GM19452 (cell line): Measurements from ENCODE around the gene SRRM2.

Experiments used
- ATAC-seq: cut with Tn5 transposase; IDR thresholded peaks from one replicate; pipeline ENCODE4 v1.9.1; 2021; ENCODE audit not compliant: unreplicated experiment

SRRM2 gene

GRCh38 chr16:2775765-2776499, 23.5 kb downstream of the SRRM2 start:
- ATAC-seq, result no peak

- ATAC-seq, result peak; percentile 22
Measured at GRCh38 chr16:2776500-2777139, 24.2 kb downstream of the SRRM2 start.

- peak; percentile 71 for ATAC-seq
Measured at GRCh38 chr16:2777231-2777902, 24.9 kb downstream of the SRRM2 start, which contains the start of gene ELOB. Gene ELOB (minus strand): TSS chr16:2777280. CDS start chr16:2777239, 41 bp downstream.

GRCh38 chr16:2777903-2778629, 25.6 kb downstream of the SRRM2 start:
- ATAC-seq, result no peak

GRCh38 chr16:2778630-2778958, 26.2 kb downstream of the SRRM2 start:
- ATAC-seq, result no peak

- ATAC-seq, result no peak
Measured at GRCh38 chr16:2779151-2779920, 26.9 kb downstream of the SRRM2 start.

- ATAC-seq, result no peak
Measured at GRCh38 chr16:2779978-2780898, 27.8 kb downstream of the SRRM2 start.

- no peak for ATAC-seq
Measured at GRCh38 chr16:2782583-2783351, 30.3 kb downstream of the SRRM2 start.

GRCh38 chr16:2783581-2784357, 31.3 kb downstream of the SRRM2 start:
- ATAC-seq, result no peak

- ATAC-seq, result no peak
Measured at GRCh38 chr16:2784358-2785100, 32.1 kb downstream of the SRRM2 start.

GRCh38 chr16:2785101-2785991, 32.9 kb downstream of the SRRM2 start:
- no peak for ATAC-seq

- no peak for ATAC-seq
Measured at GRCh38 chr16:2786061-2786825, 33.8 kb downstream of the SRRM2 start.

- ATAC-seq, result no peak
Measured at GRCh38 chr16:2786826-2787151, 34.4 kb downstream of the SRRM2 start.

- ATAC-seq, result no peak
Measured at GRCh38 chr16:2787406-2787805, 35.0 kb downstream of the SRRM2 start, which contains the start of gene PRSS33. Gene PRSS33 (minus strand): TSS chr16:2787560. CDS start chr16:2786547, 1,013 bp downstream.

- ATAC-seq, result no peak
Measured at GRCh38 chr16:2787961-2788360, 35.5 kb downstream of the SRRM2 start.

- no peak for ATAC-seq
Measured at GRCh38 chr16:2790631-2791030, 38.2 kb downstream of the SRRM2 start.
